HG03520 (cell line): ENCODE data around the gene FAM174B.

Source experiments
- ATAC-seq: cut with Tn5 transposase; IDR thresholded peaks from one replicate; pipeline ENCODE4 v1.9.1; 2021; ENCODE audit warnings: mild to moderate bottlenecking, moderate library complexity; ENCODE audit not compliant: unreplicated experiment

FAM174B gene

GRCh38 chr15:92655178-92655995, at the start of gene FAM174B:
TSS of gene FAM174B (minus strand) at chr15:92655775.
- ATAC-seq = no peak

GRCh38 chr15:92696096-92696495, 40.5 kb upstream of the FAM174B start:
- no peak for ATAC-seq

- no peak for ATAC-seq
These were observed 38.2 kb upstream of the FAM174B start for GRCh38 chr15:92693691-92694331.

GRCh38 chr15:92690395-92690794, 34.8 kb upstream of the FAM174B start:
- no peak for ATAC-seq

- ATAC-seq = no peak
These were observed 32.2 kb upstream of the FAM174B start for GRCh38 chr15:92687746-92688145.

GRCh38 chr15:92687195-92687602, 31.6 kb upstream of the FAM174B start:
- ATAC-seq = no peak

GRCh38 chr15:92683511-92683834, 27.9 kb upstream of the FAM174B start:
- ATAC-seq = no peak

GRCh38 chr15:92682741-92683510, 27.4 kb upstream of the FAM174B start:
- ATAC-seq = no peak

GRCh38 chr15:92681141-92681631, 25.6 kb upstream of the FAM174B start:
- no peak for ATAC-seq

GRCh38 chr15:92677999-92678398, 22.4 kb upstream of the FAM174B start:
- no peak for ATAC-seq

- no peak for ATAC-seq
These were observed 21.0 kb upstream of the FAM174B start for GRCh38 chr15:92676561-92676960.

- no peak for ATAC-seq
These were observed 19.9 kb upstream of the FAM174B start for GRCh38 chr15:92675485-92675884.

- no peak for ATAC-seq
These were observed 18.8 kb upstream of the FAM174B start for GRCh38 chr15:92674347-92674746.

GRCh38 chr15:92672102-92672501, 16.5 kb upstream of the FAM174B start:
- ATAC-seq = no peak

GRCh38 chr15:92671406-92671805, 15.8 kb upstream of the FAM174B start:
- no peak for ATAC-seq

- no peak for ATAC-seq
These were observed 15.0 kb upstream of the FAM174B start for GRCh38 chr15:92670621-92671020.

- no peak for ATAC-seq
These were observed 13.9 kb upstream of the FAM174B start for GRCh38 chr15:92669432-92669831.

- ATAC-seq = no peak
These were observed 13.0 kb upstream of the FAM174B start for GRCh38 chr15:92668620-92669019.

GRCh38 chr15:92667970-92668485, 12.5 kb upstream of the FAM174B start:
- ATAC-seq = no peak

GRCh38 chr15:92667287-92667904, 11.8 kb upstream of the FAM174B start:
- ATAC-seq = no peak

GRCh38 chr15:92666780-92667179, 11.2 kb upstream of the FAM174B start:
- ATAC-seq = no peak
